ENCODE measurements around the gene TMEM51. TPM values are rescaled to one million over a fixed set of nuclear protein-coding genes. Genes with fewer than 3 reads are reported as not detected.

TMEM51 gene
- total and polyA plus RNA-seq, 2 donors (not counting 1 experiment from before 2014, with no cell fraction given), result 0.06 to 0.30 TPM

DNA sequence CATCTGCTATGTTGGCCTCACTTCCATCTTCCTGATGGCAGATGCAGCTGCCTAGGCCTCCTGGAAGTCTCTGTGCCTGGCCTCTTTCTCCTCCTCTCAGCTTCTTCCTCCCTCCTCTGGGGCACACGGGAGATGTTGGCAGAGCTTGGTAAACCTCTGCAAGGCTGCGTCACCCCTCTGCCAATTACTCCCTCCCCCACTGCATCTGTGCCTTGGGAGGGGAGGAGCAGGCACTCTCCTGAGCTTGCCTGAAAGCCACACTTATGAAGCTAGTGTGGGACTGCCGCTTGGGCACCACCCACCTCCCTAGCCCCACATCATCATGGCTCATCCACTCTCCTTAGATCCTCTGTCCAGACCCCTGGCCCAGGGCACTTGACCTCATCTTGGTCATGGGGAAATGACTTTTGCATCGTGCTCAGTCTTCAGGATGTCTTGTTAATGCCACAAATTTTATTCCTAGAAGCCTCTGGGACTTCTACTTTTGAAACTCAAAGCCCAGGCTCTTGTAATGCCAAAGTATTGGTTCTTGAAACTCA, 7.3 kb upstream of the TMEM51 start:
- Histone ChIP-seq H3K27me3 (replicated peaks in 1 of 4; ENCODE audit: control extremely low read depth in 1 of 4, control insufficient read depth in 3 of 4, insufficient read depth in 4 of 4, low read length in 3 of 4) (peaks cover 0 to 19% (median 8%) of the 10 kb centered on the region in 4 experiments), H4K20me1 (ENCODE audit: control insufficient read depth, insufficient read depth, low read length, poor library complexity, severe bottlenecking) (no peaks in the 10 kb centered on the region), H3K9me3 (ENCODE audit: control extremely low read depth in 1 of 3, control insufficient read depth in 2 of 3, insufficient read depth in 1 of 3, low read length in 2 of 3) (no peaks in the 10 kb centered on the region), H3K4me1 (ENCODE audit: control insufficient read depth in 2 of 2, insufficient read depth in 2 of 2, low read length in 2 of 2) (no peaks in the 10 kb centered on the region), H3K27ac (ENCODE audit: low read length in 2 of 2) (no peak overlapping the region), H3K4me2 (replicated peaks; ENCODE audit: low read depth, low read length, poor library complexity, severe bottlenecking) (no peak overlapping the region), H3K4me3 (ENCODE audit: control extremely low read depth in 1 of 5, extremely low read depth in 1 of 5, insufficient read depth in 1 of 5, low read depth in 2 of 5, low read length in 4 of 5) (no peak overlapping the region), H3K9ac (ENCODE audit: low read length) (no peak overlapping the region), H3K79me2 (ENCODE audit: control insufficient read depth, insufficient read depth, low read length) (no peaks in the 10 kb centered on the region), H2AFZ (ENCODE audit: insufficient read depth, low read depth, low read length, poor library complexity, severe bottlenecking) (no peak overlapping the region), H3K36me3 (replicated peaks in 1 of 2; ENCODE audit: control extremely low read depth in 1 of 2, control insufficient read depth in 1 of 2, extremely low read depth in 1 of 2, insufficient read depth in 2 of 2, low read length in 1 of 2) (no peaks in the 10 kb centered on the region)
- ATAC-seq (ENCODE audit: low read depth) (no peak), DNase-seq (no peak)
- Mint-ChIP-seq H3K9me3 (ENCODE audit: insufficient read depth) (no peaks in the 10 kb centered on the region), H3K4me3 (no peak overlapping the region), H3K27ac (no peak overlapping the region), H3K27me3 (peaks cover 51% of the 10 kb centered on the region), H3K4me1 (no peaks in the 10 kb centered on the region)
- intact Hi-C loops (cut with micrococcal nuclease), result no loop called here
- WGBS (ENCODE audit: insufficient coverage), result 31% methylated on average over 2 of the region's 4 CpGs
- POLR2A ChIA-PET, result no interaction called here
- CTCF ChIA-PET, result no interaction called here
- no peak for TF ChIP-seq EZH2 (IDR thresholded peaks at IDR 0.05; ENCODE audit: borderline replicate concordance, insufficient read depth, low read depth, low read length, poor library complexity, severe bottlenecking)
- TF ChIP-seq, protein P1, sequence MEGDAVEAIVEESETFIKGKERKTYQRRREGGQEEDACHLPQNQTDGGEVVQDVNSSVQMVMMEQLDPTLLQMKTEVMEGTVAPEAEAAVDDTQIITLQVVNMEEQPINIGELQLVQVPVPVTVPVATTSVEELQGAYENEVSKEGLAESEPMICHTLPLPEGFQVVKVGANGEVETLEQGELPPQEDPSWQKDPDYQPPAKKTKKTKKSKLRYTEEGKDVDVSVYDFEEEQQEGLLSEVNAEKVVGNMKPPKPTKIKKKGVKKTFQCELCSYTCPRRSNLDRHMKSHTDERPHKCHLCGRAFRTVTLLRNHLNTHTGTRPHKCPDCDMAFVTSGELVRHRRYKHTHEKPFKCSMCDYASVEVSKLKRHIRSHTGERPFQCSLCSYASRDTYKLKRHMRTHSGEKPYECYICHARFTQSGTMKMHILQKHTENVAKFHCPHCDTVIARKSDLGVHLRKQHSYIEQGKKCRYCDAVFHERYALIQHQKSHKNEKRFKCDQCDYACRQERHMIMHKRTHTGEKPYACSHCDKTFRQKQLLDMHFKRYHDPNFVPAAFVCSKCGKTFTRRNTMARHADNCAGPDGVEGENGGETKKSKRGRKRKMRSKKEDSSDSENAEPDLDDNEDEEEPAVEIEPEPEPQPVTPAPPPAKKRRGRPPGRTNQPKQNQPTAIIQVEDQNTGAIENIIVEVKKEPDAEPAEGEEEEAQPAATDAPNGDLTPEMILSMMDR (IDR thresholded peaks at IDR 0.05), result no peak

DNA sequence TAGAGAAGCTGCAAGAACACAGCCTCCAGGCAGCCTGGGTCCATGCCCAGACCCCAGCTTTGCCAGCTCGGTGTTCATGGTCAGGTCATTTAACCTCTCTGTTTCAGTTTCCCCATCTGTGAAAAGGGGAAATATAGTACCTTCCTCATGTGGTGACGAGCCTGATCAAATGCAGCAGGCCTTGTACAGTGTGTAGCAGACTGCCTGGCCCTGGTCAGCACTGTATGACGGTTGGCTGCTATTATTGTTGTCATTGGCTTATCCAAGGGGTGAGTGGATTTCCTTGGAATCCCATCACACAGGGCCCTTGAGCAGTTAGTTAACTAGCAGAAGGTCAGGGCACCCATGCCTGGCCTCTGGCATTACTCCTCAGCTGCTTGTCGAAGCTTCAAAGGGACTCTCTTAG, 6.6 kb upstream of the TMEM51 start:
- H3K27ac ChIP-seq (ENCODE audit: low read length in 2 of 2), result no peak overlapping the region
- Mint-ChIP-seq H3K27me3 (peaks cover 56% of the 10 kb centered on the region), H3K4me1 (no peaks in the 10 kb centered on the region), H3K9me3 (ENCODE audit: insufficient read depth) (no peaks in the 10 kb centered on the region), H3K27ac (no peak overlapping the region), H3K4me3 (no peak overlapping the region)
- ATAC-seq (ENCODE audit: low read depth) (no peak), DNase-seq (no peak)
- H3K4me2 ChIP-seq (replicated peaks; ENCODE audit: low read depth, low read length, poor library complexity, severe bottlenecking), result no peak overlapping the region
- POLR2A ChIA-PET, result no interaction called here
- WGBS (ENCODE audit: insufficient coverage), result 15% methylated on average over 2 of the region's 4 CpGs
- peaks cover 0 to 26% (median 12%) of the 10 kb centered on the region in 4 experiments for H3K27me3 ChIP-seq (replicated peaks in 1 of 4; ENCODE audit: control extremely low read depth in 1 of 4, control insufficient read depth in 3 of 4, insufficient read depth in 4 of 4, low read length in 3 of 4)
- CTCF ChIA-PET, result no interaction called here
- no peak overlapping the region for H3K9ac ChIP-seq (ENCODE audit: low read length)
- intact Hi-C loops (cut with micrococcal nuclease), result no loop called here
- H3K79me2 ChIP-seq (ENCODE audit: control insufficient read depth, insufficient read depth, low read length), result no peaks in the 10 kb centered on the region
- no peaks in the 10 kb centered on the region for H3K4me1 ChIP-seq (ENCODE audit: control insufficient read depth in 2 of 2, insufficient read depth in 2 of 2, low read length in 2 of 2)
- no peaks in the 10 kb centered on the region for H3K9me3 ChIP-seq (ENCODE audit: control extremely low read depth in 1 of 3, control insufficient read depth in 2 of 3, insufficient read depth in 1 of 3, low read length in 2 of 3)
- no peak for TF ChIP-seq EZH2 (IDR thresholded peaks at IDR 0.05; ENCODE audit: borderline replicate concordance, insufficient read depth, low read depth, low read length, poor library complexity, severe bottlenecking)
- TF ChIP-seq, protein P1 (IDR thresholded peaks at IDR 0.05), result no peak
- H4K20me1 ChIP-seq (ENCODE audit: control insufficient read depth, insufficient read depth, low read length, poor library complexity, severe bottlenecking), result no peaks in the 10 kb centered on the region
- H3K36me3 ChIP-seq (replicated peaks in 1 of 2; ENCODE audit: control extremely low read depth in 1 of 2, control insufficient read depth in 1 of 2, extremely low read depth in 1 of 2, insufficient read depth in 2 of 2, low read length in 1 of 2), result no peaks in the 10 kb centered on the region
- no peak overlapping the region for H2AFZ ChIP-seq (ENCODE audit: insufficient read depth, low read depth, low read length, poor library complexity, severe bottlenecking)
- no peak overlapping the region for H3K4me3 ChIP-seq (ENCODE audit: control extremely low read depth in 1 of 5, extremely low read depth in 1 of 5, insufficient read depth in 1 of 5, low read depth in 2 of 5, low read length in 4 of 5)
